HG03378 (cell line): Measurements from ENCODE around the gene ZNF91.
"Not testable (repeated sequence)": the region's sequence is repeated elsewhere in the genome, so short reads cannot be mapped to it uniquely, and the experiment has no call there.

ENCODE experiments used
- ATAC-seq: cut with Tn5 transposase; IDR thresholded peaks from one replicate; pipeline ENCODE4 v1.9.1; 2021; ENCODE audit warnings: mild to moderate bottlenecking, moderate library complexity; ENCODE audit not compliant: unreplicated experiment

ZNF91 gene

GRCh38 chr19:23321403-23321802 is 73.9 kb downstream of the ZNF91 start:
- ATAC-seq: not testable (repeated sequence)

- not testable (repeated sequence) for ATAC-seq
These were observed 75.7 kb downstream of the ZNF91 start for GRCh38 chr19:23319571-23319970.

- ATAC-seq: not testable (repeated sequence)
These were observed 76.3 kb downstream of the ZNF91 start for GRCh38 chr19:23318941-23319340.

GRCh38 chr19:23318143-23318542 is 77.1 kb downstream of the ZNF91 start:
- no peak for ATAC-seq

GRCh38 chr19:23315286-23315685 is 80.0 kb downstream of the ZNF91 start:
- no peak for ATAC-seq

- no peak for ATAC-seq
These were observed 80.6 kb downstream of the ZNF91 start for GRCh38 chr19:23314505-23315251.

GRCh38 chr19:23313196-23313595 is 82.1 kb downstream of the ZNF91 start:
- ATAC-seq: no peak

GRCh38 chr19:23312515-23312914 is 82.8 kb downstream of the ZNF91 start:
- ATAC-seq: no peak

- no peak for ATAC-seq
These were observed 83.7 kb downstream of the ZNF91 start for GRCh38 chr19:23311551-23311950.

GRCh38 chr19:23310729-23311211 is 84.5 kb downstream of the ZNF91 start:
- no peak for ATAC-seq

- no peak for ATAC-seq
These were observed 85.3 kb downstream of the ZNF91 start for GRCh38 chr19:23309926-23310325.

- ATAC-seq: no peak
These were observed 89.7 kb downstream of the ZNF91 start for GRCh38 chr19:23305555-23305954.

- no peak for ATAC-seq
These were observed 91.0 kb downstream of the ZNF91 start for GRCh38 chr19:23304238-23304637.

GRCh38 chr19:23294141-23294540 is 101.1 kb downstream of the ZNF91 start:
- ATAC-seq: no peak

GRCh38 chr19:23289966-23290365 is 105.3 kb downstream of the ZNF91 start:
- ATAC-seq: not testable (repeated sequence)
